HCT116 (cell line): Measurements from ENCODE around the gene TP53TG5. TPM values are rescaled to one million over a fixed set of nuclear protein-coding genes. Genes with fewer than 3 reads are reported as not detected.

ENCODE experiments used
- CBX3 ChIP-seq: IDR thresholded peaks from 2 replicates; pipeline ENCODE4 v1.6.1; 2012; ENCODE audit warnings: low read depth
- CEBPB ChIP-seq: IDR thresholded peaks from 2 replicates; pipeline ENCODE4 v1.6.1; 2012; ENCODE audit warnings: low read depth
- CTCF ChIP-seq, 3 experiments: fragments of 200-600 bp in 1 of 3; sonication (generic) in 1 of 3; IDR thresholded peaks in 2 of 3; conservative IDR thresholded peaks in 1 of 3; 2 replicates each; pipeline ENCODE4 v1.5.1; 2012 to 2017; ENCODE audit warnings: low read depth in 2 of 3, low read length in 2 of 3, antibody characterized with exemption in 1 of 3, borderline replicate concordance in 1 of 3, control low read depth in 1 of 3, mild to moderate bottlenecking in 1 of 3, mixed read lengths in 1 of 3, mixed run types in 1 of 3, moderate library complexity in 1 of 3; ENCODE audit not compliant: insufficient read depth in 1 of 3
- EGR1 ChIP-seq: IDR thresholded peaks from 2 replicates; pipeline ENCODE4 v1.6.1; 2012; ENCODE audit warnings: low read depth
- EZH2 ChIP-seq: fragments of 200-600 bp; sonication (generic); IDR thresholded peaks from 2 replicates; pipeline ENCODE4 v1.6.1; 2017; ENCODE audit warnings: antibody characterized with exemption, mixed run types
- EZH2phosphoT487 ChIP-seq: fragments of 200-600 bp; IDR thresholded peaks from 2 replicates; pipeline ENCODE4 v1.6.1; 2018; ENCODE audit warnings: antibody characterized with exemption, borderline replicate concordance
- FOSL1 ChIP-seq: IDR thresholded peaks from 2 replicates; pipeline ENCODE4 v1.6.1; 2012; ENCODE audit warnings: low read depth
- JUND ChIP-seq: IDR thresholded peaks from 2 replicates; pipeline ENCODE4 v1.6.1; 2012
- MAX ChIP-seq: IDR thresholded peaks from 2 replicates; pipeline ENCODE4 v1.6.1; 2012
- POLR2AphosphoS5 ChIP-seq: IDR thresholded peaks from 2 replicates; pipeline ENCODE4 v1.6.1; 2011; ENCODE audit warnings: mild to moderate bottlenecking, low read depth, low read length, moderate library complexity
- RAD21 ChIP-seq: IDR thresholded peaks from 2 replicates; pipeline ENCODE4 v1.6.1; 2012; ENCODE audit warnings: low read depth, mild to moderate bottlenecking
- SIN3A ChIP-seq: IDR thresholded peaks from 2 replicates; pipeline ENCODE4 v1.6.1; 2012; ENCODE audit warnings: low read depth
- TCF7L2 ChIP-seq: IDR thresholded peaks from 2 replicates; pipeline ENCODE4 v1.7.0; 2011; ENCODE audit warnings: borderline replicate concordance, inconsistent platforms; ENCODE audit not compliant: insufficient read depth, insufficient read length; ENCODE audit errors: extremely low read depth
- YY1 ChIP-seq: IDR thresholded peaks from 2 replicates; pipeline ENCODE4 v1.6.1; 2011; ENCODE audit warnings: low read length, low read depth, moderate library complexity, mild to moderate bottlenecking; ENCODE audit not compliant: insufficient replicate concordance; ENCODE audit errors: extremely low read depth
- ZFX ChIP-seq: fragments of 450-650 bp; IDR thresholded peaks from 2 replicates; pipeline ENCODE4 v1.6.1; 2017
- ZNF274 ChIP-seq: fragments of 200-500 bp; sonication (Bioruptor generic); IDR thresholded peaks from 2 replicates; pipeline ENCODE4 v1.6.1; 2014; ENCODE audit warnings: mild to moderate bottlenecking, low read depth, low read length, inconsistent platforms
- total RNA-seq: library from RNA; stranded (reverse); gene quantifications from one replicate; pipeline ENCODE4 v1.2.1, GENCODE V29; 2021; ENCODE audit not compliant: unreplicated experiment

Gene TP53TG5
- total RNA-seq, 1 experiment from 2014 or later, result 0.76 TPM

- TF ChIP-seq CEBPB (peak; percentile 45; the same call in 1 of the 2 replicates), JUND (peak; percentile 62), MAX (no peak), SIN3A (0 out of 2 replicates have a peak, but pooled peaks have one; percentile 29), CTCF (IDR thresholded peaks at IDR 0.05 in 2 of 3, conservative IDR thresholded peaks at IDR 0.05 in 1 of 3; ENCODE audit: borderline replicate concordance in 1 of 3, insufficient read depth in 1 of 3, low read depth in 2 of 3, low read length in 2 of 3) (no peak), ZFX (no peak), ZNF274 (no peak), CBX3 (no peak), TCF7L2 (peak; percentile 50), EZH2phosphoT487 (no peak), POLR2AphosphoS5 (no peak), EZH2 (no peak), RAD21 (no peak), FOSL1 (peak; percentile 58), EGR1 (no peak), YY1 (no peak)
- TF ChIP-seq, all 23 proteins: peak for 6
Measured at GRCh38 chr20:45355209-45356084, 22.7 kb downstream of the TP53TG5 start (continued).
